Mucosa of stomach (tissue), 1 donor: ENCODE data around the gene UGT3A2.
"Not testable (repeated sequence)": the region's sequence is repeated elsewhere in the genome, so short reads cannot be mapped to it uniquely, and the experiment has no call there.

ENCODE experiments used
- H3K27me3 ChIP-seq: one replicate; pipeline ENCODE4 v1.7.0; 2013; ENCODE audit warnings: mild to moderate bottlenecking, low read length; ENCODE audit not compliant: control insufficient read depth, insufficient read depth
- H3K36me3 ChIP-seq: one replicate; pipeline ENCODE4 v1.7.0; 2013; ENCODE audit warnings: low read length; ENCODE audit not compliant: control insufficient read depth, insufficient read depth
- H3K4me1 ChIP-seq: one replicate; pipeline ENCODE4 v1.7.0; 2013; ENCODE audit warnings: mild to moderate bottlenecking, low read length; ENCODE audit not compliant: control insufficient read depth, insufficient read depth
- H3K4me3 ChIP-seq: one replicate; pipeline ENCODE4 v1.7.0; 2013; ENCODE audit warnings: low read length
- H3K9ac ChIP-seq: one replicate; pipeline ENCODE4 v1.7.0; 2013; ENCODE audit warnings: mild to moderate bottlenecking, low read length, moderate library complexity
- H3K9me3 ChIP-seq: one replicate; pipeline ENCODE4 v1.7.0; 2013; ENCODE audit warnings: mild to moderate bottlenecking, low read length, moderate library complexity; ENCODE audit not compliant: control insufficient read depth
- donor health status: Pancreatic carcinoma.

The UGT3A2 gene

GRCh38 chr5:36045895-36046294 lies 20.8 kb downstream of the UGT3A2 start:
- Histone ChIP-seq H3K9ac (no peak overlapping the region), H3K9me3 (no peaks in the 10 kb centered on the region), H3K4me1 (no peaks in the 10 kb centered on the region), H3K36me3 (no peaks in the 10 kb centered on the region), H3K4me3 (no peak overlapping the region), H3K27me3 (no peaks in the 10 kb centered on the region)

GRCh38 chr5:36041537-36041845 lies 25.2 kb downstream of the UGT3A2 start:
- Histone ChIP-seq H3K9me3 (no peaks in the 10 kb centered on the region), H3K9ac (no peak overlapping the region), H3K4me3 (no peak overlapping the region), H3K27me3 (no peaks in the 10 kb centered on the region), H3K4me1 (no peaks in the 10 kb centered on the region), H3K36me3 (no peaks in the 10 kb centered on the region)

DNA sequence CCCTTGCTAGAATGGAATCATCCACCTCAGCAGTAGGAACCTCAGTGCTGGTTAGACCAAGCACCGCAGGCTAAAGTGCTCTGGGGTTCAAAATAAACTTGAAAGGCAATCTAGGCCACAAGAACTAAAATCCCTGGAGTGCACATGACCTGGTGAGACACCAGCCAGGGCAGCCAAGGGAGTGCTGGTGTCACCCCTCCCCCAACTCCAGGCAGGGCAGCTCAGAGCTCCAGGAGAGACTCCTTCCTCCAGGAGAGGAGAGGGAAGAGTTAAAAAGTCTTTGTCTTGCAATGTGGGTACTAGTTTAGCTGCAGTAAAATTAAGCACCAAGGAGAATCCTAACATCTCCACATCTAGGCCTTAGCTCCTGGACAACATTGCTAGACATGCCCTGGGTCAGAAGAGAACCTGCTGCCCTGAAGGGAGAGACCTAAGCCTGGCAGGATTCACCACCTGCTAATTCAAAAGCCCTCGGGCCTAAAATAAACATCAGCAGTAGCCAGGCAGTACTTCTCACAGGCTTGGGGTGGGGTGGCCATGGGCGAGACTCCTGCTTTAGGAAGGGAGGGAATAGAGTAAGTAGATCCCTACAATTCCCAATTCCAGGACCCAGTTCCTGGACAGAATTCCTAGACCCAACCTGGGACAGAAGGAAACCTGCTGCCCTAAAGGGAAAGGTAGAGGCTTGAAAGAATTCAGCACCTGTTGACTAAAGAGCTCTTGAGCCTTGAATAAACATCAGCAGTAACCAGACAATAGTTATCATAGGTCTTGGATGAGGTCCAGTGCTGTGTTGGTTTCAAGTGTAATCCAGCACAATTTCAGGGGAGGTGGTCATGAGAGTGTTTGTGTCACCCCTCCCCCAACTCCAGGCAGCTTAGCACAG lies 25.8 kb downstream of the UGT3A2 start:
- Histone ChIP-seq H3K9ac (no peak overlapping the region), H3K4me3 (no peak overlapping the region)

DNA sequence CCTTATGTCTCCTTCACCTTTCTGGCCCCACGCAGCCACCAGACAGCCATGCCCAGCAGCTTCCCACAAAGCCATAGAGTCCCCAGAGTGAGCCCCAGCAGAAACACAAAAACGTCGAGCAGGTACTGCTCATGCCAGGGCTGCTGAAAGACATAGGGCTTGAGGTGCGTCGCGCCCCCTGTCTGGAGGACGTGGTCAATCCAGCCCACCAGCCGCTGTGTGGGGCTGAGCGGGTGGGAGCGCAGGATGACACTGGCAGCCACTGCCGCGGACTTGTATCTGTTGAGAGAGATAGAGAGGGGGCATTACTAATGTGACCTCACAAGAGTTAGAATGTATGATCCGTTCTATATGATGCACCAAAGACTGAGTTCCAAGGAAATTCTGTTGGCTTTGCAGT lies 31.0 kb downstream of the UGT3A2 start:
- Histone ChIP-seq H3K9ac (no peak overlapping the region), H3K4me1 (no peaks in the 10 kb centered on the region), H3K36me3 (no peaks in the 10 kb centered on the region), H3K4me3 (no peak overlapping the region), H3K9me3 (no peaks in the 10 kb centered on the region), H3K27me3 (no peaks in the 10 kb centered on the region)

More for the DNA sequence above, 25.8 kb downstream of the UGT3A2 start:
- H3K4me1 ChIP-seq: no peaks in the 10 kb centered on the region
- no peaks in the 10 kb centered on the region for H3K36me3 ChIP-seq
- H3K9me3 ChIP-seq: no peaks in the 10 kb centered on the region
- H3K27me3 ChIP-seq: no peaks in the 10 kb centered on the region

GRCh38 chr5:36034536-36035134 lies 32.0 kb downstream of the UGT3A2 start:
- not testable (repeated sequence) for H3K9me3 ChIP-seq, H3K4me3 ChIP-seq, H3K9ac ChIP-seq, H3K27me3 ChIP-seq, H3K4me1 ChIP-seq, H3K36me3 ChIP-seq

DNA sequence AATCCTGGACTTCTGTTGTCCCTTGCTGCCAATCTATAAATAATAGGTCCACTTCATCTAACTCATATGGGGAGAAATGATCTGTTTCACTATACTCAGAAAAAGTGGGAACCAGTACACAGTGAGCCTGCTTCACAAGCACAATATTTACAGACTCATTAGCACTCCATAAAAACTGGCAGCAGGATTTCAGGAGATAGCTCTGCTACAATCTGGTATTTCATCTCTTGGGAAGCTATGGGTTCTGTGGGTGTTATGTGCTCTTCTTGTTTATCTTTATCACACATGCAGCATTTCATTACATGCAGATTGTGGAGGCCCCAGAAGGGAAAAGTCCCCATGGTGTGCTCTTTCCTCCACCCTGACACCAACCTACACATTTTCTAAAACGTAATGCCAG lies 33.2 kb downstream of the UGT3A2 start:
- H3K4me1 ChIP-seq: no peaks in the 10 kb centered on the region
- H3K27me3 ChIP-seq: no peaks in the 10 kb centered on the region
- no peaks in the 10 kb centered on the region for H3K36me3 ChIP-seq
- H3K9ac ChIP-seq: no peak overlapping the region
- no peak overlapping the region for H3K4me3 ChIP-seq
- H3K9me3 ChIP-seq: no peaks in the 10 kb centered on the region

DNA sequence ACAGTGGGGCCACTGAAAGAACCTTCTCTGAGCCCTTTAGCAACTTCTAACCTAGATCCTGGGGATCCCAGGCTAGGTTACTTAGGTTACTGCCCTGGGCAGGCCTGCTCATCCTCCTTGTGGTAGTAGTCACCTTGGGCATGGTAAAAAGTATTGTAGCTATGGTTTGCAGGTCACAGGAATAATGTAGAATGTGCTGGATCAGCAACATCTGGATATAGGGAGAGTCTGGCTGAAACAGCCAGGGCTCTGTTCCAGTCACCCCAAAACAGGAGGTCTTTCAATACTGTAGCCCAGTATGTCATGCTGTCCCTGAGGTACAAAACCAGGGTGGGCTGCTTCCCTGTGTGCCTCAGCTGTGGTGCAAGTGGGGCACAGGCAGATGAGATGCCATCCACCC lies 33.6 kb downstream of the UGT3A2 start:
- Histone ChIP-seq H3K9me3 (no peaks in the 10 kb centered on the region), H3K36me3 (no peaks in the 10 kb centered on the region), H3K27me3 (no peaks in the 10 kb centered on the region), H3K4me3 (no peak overlapping the region), H3K4me1 (no peaks in the 10 kb centered on the region), H3K9ac (no peak overlapping the region)

GRCh38 chr5:36031223-36031622 lies 35.5 kb downstream of the UGT3A2 start:
- no peaks in the 10 kb centered on the region for H3K9me3 ChIP-seq
- H3K27me3 ChIP-seq: no peaks in the 10 kb centered on the region
- no peak overlapping the region for H3K4me3 ChIP-seq
- no peaks in the 10 kb centered on the region for H3K36me3 ChIP-seq
- no peaks in the 10 kb centered on the region for H3K4me1 ChIP-seq
- no peak overlapping the region for H3K9ac ChIP-seq

DNA sequence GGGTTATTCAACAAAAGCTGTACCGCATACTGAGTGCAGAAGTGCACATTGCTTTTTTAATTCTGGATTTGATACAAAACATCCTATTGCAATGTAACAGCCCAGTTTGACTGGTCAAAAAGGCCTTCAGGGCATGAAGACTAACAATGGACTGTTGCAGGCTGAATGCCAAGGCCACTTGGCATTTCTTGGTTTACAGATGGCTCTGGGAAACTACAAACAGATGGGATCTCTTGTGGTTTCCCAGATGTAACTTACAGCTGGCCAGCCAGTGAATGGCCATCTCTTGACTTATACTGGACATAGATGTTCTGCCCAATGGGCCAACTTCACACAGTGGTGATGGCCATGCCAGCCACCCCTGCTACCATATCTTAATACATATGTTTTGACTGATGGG lies 36.8 kb downstream of the UGT3A2 start:
- Histone ChIP-seq H3K4me3 (no peak overlapping the region), H3K9me3 (no peaks in the 10 kb centered on the region), H3K4me1 (no peaks in the 10 kb centered on the region), H3K36me3 (no peaks in the 10 kb centered on the region), H3K9ac (no peak overlapping the region), H3K27me3 (no peaks in the 10 kb centered on the region)

GRCh38 chr5:36028816-36029465 lies 37.7 kb downstream of the UGT3A2 start:
- Histone ChIP-seq H3K9me3 (no peaks in the 10 kb centered on the region), H3K9ac (no peak overlapping the region), H3K4me1 (no peaks in the 10 kb centered on the region), H3K36me3 (no peaks in the 10 kb centered on the region), H3K27me3 (no peaks in the 10 kb centered on the region), H3K4me3 (no peak overlapping the region)

- H3K4me1 ChIP-seq: no peaks in the 10 kb centered on the region
- no peak overlapping the region for H3K9ac ChIP-seq
- H3K4me3 ChIP-seq: no peak overlapping the region
- H3K36me3 ChIP-seq: no peaks in the 10 kb centered on the region
- no peaks in the 10 kb centered on the region for H3K9me3 ChIP-seq
- no peaks in the 10 kb centered on the region for H3K27me3 ChIP-seq
Observed at GRCh38 chr5:36027711-36028110, 39.0 kb downstream of the UGT3A2 start.

GRCh38 chr5:36026706-36027465 lies 39.8 kb downstream of the UGT3A2 start:
- H3K27me3 ChIP-seq: no peaks in the 10 kb centered on the region
- no peak overlapping the region for H3K9ac ChIP-seq
- no peaks in the 10 kb centered on the region for H3K4me1 ChIP-seq
- H3K36me3 ChIP-seq: no peaks in the 10 kb centered on the region
- no peak overlapping the region for H3K4me3 ChIP-seq
- no peaks in the 10 kb centered on the region for H3K9me3 ChIP-seq
